HCT116 (cell line): ENCODE results near the gene FOXN3. TPM values are rescaled to one million over a fixed set of nuclear protein-coding genes. Genes with fewer than 3 reads are reported as not detected.

Experiments
- ATAC-seq: fragments of 200-7000 bp; cut with Tn5 transposase; 2 replicates; pipeline ENCODE4 v1.9.1; 2020; ENCODE audit warnings: mild to moderate bottlenecking, moderate library complexity
- BruUV-seq: library from RNA; stranded (reverse); fragments of 400-500 nt; replicated peaks from 2 replicates; lab custom pipeline; 2021; lab: Mats Ljungman, UMichigan
- CTCF ChIA-PET: fragments of 300-600 bp; sonication (Branson Sonifier 250); formaldehyde crosslinking; loops from one replicate; lab custom pipeline; 2021; ENCODE audit warnings: antibody characterized with exemption; lab: Charles Lee
- POLR2A ChIA-PET: fragments of 300-600, 350-600 bp; sonication (Branson Sonifier 250); formaldehyde crosslinking; loops from one replicate; lab custom pipeline; 2021; ENCODE audit warnings: antibody characterized with exemption; lab: Charles Lee
- RAD21 ChIA-PET, 2 experiments: fragments of 300-600 bp; sonication (Branson Sonifier 250); formaldehyde crosslinking; loops; one replicate each; lab custom pipeline; 2023; ENCODE audit warnings: low total read pairs in 2 of 2; ENCODE audit not compliant: uncharacterized antibody in 2 of 2, unreplicated experiment in 2 of 2, low non-redundant PET in 1 of 2; lab: Charles Lee
- DNase-seq: peaks from one replicate; pipeline ENCODE4 v3.0.0-alpha.2; 2010; ENCODE audit warnings: low read depth, low spot score
- H2AFZ ChIP-seq: fragments of 200-600 bp; shearing (Covaris generic), sonication (generic); 2 replicates; pipeline ENCODE4 v1.6.1; 2017; ENCODE audit warnings: low read depth, mixed run types, mixed read lengths, antibody characterized with exemption, low read length; ENCODE audit not compliant: poor library complexity, severe bottlenecking
- H3K27ac ChIP-seq: 2 replicates; pipeline ENCODE4 v1.5.1; 2012; ENCODE audit warnings: low read depth, low read length
- H3K27me3 ChIP-seq: fragments of 200-600 bp; sonication (generic); 2 replicates; pipeline ENCODE4 v1.6.1; 2016; ENCODE audit warnings: mixed run types, low read length, mixed read lengths; ENCODE audit not compliant: insufficient read depth
- H3K36me3 ChIP-seq, 2 experiments: fragments of 200-500 bp in 1 of 2; fragments of 200-600 bp in 1 of 2; sonication (Bioruptor generic) in 1 of 2; sonication (generic) in 1 of 2; 2 replicates each; pipeline versions ENCODE4 v1.5.1 to v1.6.1; 2014 to 2016; ENCODE audit warnings: low read length in 2 of 2, inconsistent platforms in 1 of 2, mixed read lengths in 1 of 2, mixed run types in 1 of 2; ENCODE audit not compliant: insufficient read depth in 2 of 2, control insufficient read depth in 1 of 2
- H3K4me1 ChIP-seq, 2 experiments: fragments of 200-600 bp in 1 of 2; sonication (generic) in 1 of 2; 2 replicates each; pipeline versions ENCODE4 v1.5.1 to v1.6.1; 2012 to 2017; ENCODE audit warnings: low read length in 2 of 2, inconsistent platforms in 1 of 2, mild to moderate bottlenecking in 1 of 2, mixed read lengths in 1 of 2, mixed run types in 1 of 2, moderate library complexity in 1 of 2; ENCODE audit not compliant: insufficient read depth in 2 of 2, control insufficient read depth in 1 of 2
- H3K4me2 ChIP-seq: fragments of 200-600 bp; sonication (generic); 2 replicates; pipeline ENCODE4 v1.6.1; 2017; ENCODE audit warnings: mixed run types, low read length, mixed read lengths
- H3K4me3 ChIP-seq, 2 experiments: fragments of 200-600 bp in 1 of 2; sonication (generic) in 1 of 2; replicated peaks in 1 of 2; 2 replicates each; pipeline ENCODE4 v1.5.1; 2011 to 2016; ENCODE audit warnings: low read length in 2 of 2, control low read depth in 1 of 2, low read depth in 1 of 2, mild to moderate bottlenecking in 1 of 2, mixed read lengths in 1 of 2, mixed run types in 1 of 2
- H3K79me2 ChIP-seq: fragments of 200-600 bp; sonication (generic); 2 replicates; pipeline ENCODE4 v1.6.1; 2017; ENCODE audit warnings: mild to moderate bottlenecking, mixed run types, low read length, moderate library complexity, mixed read lengths; ENCODE audit not compliant: insufficient read depth
- H3K9ac ChIP-seq: fragments of 200-600 bp; sonication (generic); 2 replicates; pipeline ENCODE4 v1.6.1; 2016; ENCODE audit warnings: low read length, mixed read lengths
- H3K9me2 ChIP-seq: fragments of 200-600 bp; sonication (generic), shearing (Covaris generic); 2 replicates; pipeline ENCODE4 v1.6.1; 2017; ENCODE audit warnings: mixed run types, mild to moderate bottlenecking, moderate library complexity; ENCODE audit not compliant: insufficient read depth
- H3K9me3 ChIP-seq, 2 experiments: fragments of 200-500 bp in 1 of 2; fragments of 200-600 bp in 1 of 2; sonication (Bioruptor generic) in 1 of 2; sonication (generic) in 1 of 2; 2 replicates each; pipeline ENCODE4 v1.6.1; 2014 to 2017; ENCODE audit warnings: low read length in 2 of 2, mixed read lengths in 2 of 2, inconsistent platforms in 1 of 2, low read depth in 1 of 2, mild to moderate bottlenecking in 1 of 2, mixed run types in 1 of 2, moderate library complexity in 1 of 2; ENCODE audit not compliant: control insufficient read depth in 1 of 2, insufficient read depth in 1 of 2
- H4K20me1 ChIP-seq: fragments of 200-600 bp; sonication (generic), shearing (Covaris generic); 2 replicates; pipeline ENCODE4 v1.6.1; 2017; ENCODE audit warnings: mixed run types, mild to moderate bottlenecking, moderate library complexity; ENCODE audit not compliant: insufficient read depth
- ATF3 ChIP-seq: IDR thresholded peaks from 2 replicates; pipeline ENCODE4 v1.6.1; 2012
- CBX3 ChIP-seq: IDR thresholded peaks from 2 replicates; pipeline ENCODE4 v1.6.1; 2012; ENCODE audit warnings: low read depth
- CEBPB ChIP-seq: IDR thresholded peaks from 2 replicates; pipeline ENCODE4 v1.6.1; 2012; ENCODE audit warnings: low read depth
- CTCF ChIP-seq, 3 experiments: fragments of 200-600 bp in 1 of 3; sonication (generic) in 1 of 3; IDR thresholded peaks in 2 of 3; conservative IDR thresholded peaks in 1 of 3; 2 replicates each; pipeline ENCODE4 v1.5.1; 2012 to 2017; ENCODE audit warnings: low read depth in 2 of 3, low read length in 2 of 3, antibody characterized with exemption in 1 of 3, borderline replicate concordance in 1 of 3, control low read depth in 1 of 3, mild to moderate bottlenecking in 1 of 3, mixed read lengths in 1 of 3, mixed run types in 1 of 3, moderate library complexity in 1 of 3; ENCODE audit not compliant: insufficient read depth in 1 of 3
- EGR1 ChIP-seq: IDR thresholded peaks from 2 replicates; pipeline ENCODE4 v1.6.1; 2012; ENCODE audit warnings: low read depth
- ELF1 ChIP-seq: IDR thresholded peaks from 2 replicates; pipeline ENCODE4 v1.6.1; 2012; ENCODE audit warnings: low read depth, borderline replicate concordance
- EZH2 ChIP-seq: fragments of 200-600 bp; sonication (generic); IDR thresholded peaks from 2 replicates; pipeline ENCODE4 v1.6.1; 2017; ENCODE audit warnings: antibody characterized with exemption, mixed run types
- FOSL1 ChIP-seq: IDR thresholded peaks from 2 replicates; pipeline ENCODE4 v1.6.1; 2012; ENCODE audit warnings: low read depth
- JUND ChIP-seq: IDR thresholded peaks from 2 replicates; pipeline ENCODE4 v1.6.1; 2012
- POLR2AphosphoS5 ChIP-seq: IDR thresholded peaks from 2 replicates; pipeline ENCODE4 v1.6.1; 2011; ENCODE audit warnings: mild to moderate bottlenecking, low read depth, low read length, moderate library complexity
- RAD21 ChIP-seq: IDR thresholded peaks from 2 replicates; pipeline ENCODE4 v1.6.1; 2012; ENCODE audit warnings: low read depth, mild to moderate bottlenecking
- REST ChIP-seq: IDR thresholded peaks from 2 replicates; pipeline ENCODE4 v1.6.1; 2012; ENCODE audit warnings: low read depth
- SIN3A ChIP-seq: IDR thresholded peaks from 2 replicates; pipeline ENCODE4 v1.6.1; 2012; ENCODE audit warnings: low read depth
- SP1 ChIP-seq: IDR thresholded peaks from 2 replicates; pipeline ENCODE4 v1.6.1; 2012; ENCODE audit warnings: low read depth
- SRF ChIP-seq: IDR thresholded peaks from 2 replicates; pipeline ENCODE4 v1.6.1; 2012; ENCODE audit warnings: low read depth
- TCF7L2 ChIP-seq: IDR thresholded peaks from 2 replicates; pipeline ENCODE4 v1.7.0; 2011; ENCODE audit warnings: borderline replicate concordance, inconsistent platforms; ENCODE audit not compliant: insufficient read depth, insufficient read length; ENCODE audit errors: extremely low read depth
- YY1 ChIP-seq: IDR thresholded peaks from 2 replicates; pipeline ENCODE4 v1.6.1; 2011; ENCODE audit warnings: low read length, low read depth, moderate library complexity, mild to moderate bottlenecking; ENCODE audit not compliant: insufficient replicate concordance; ENCODE audit errors: extremely low read depth
- ZFX ChIP-seq: fragments of 450-650 bp; IDR thresholded peaks from 2 replicates; pipeline ENCODE4 v1.6.1; 2017
- ZNF274 ChIP-seq: fragments of 200-500 bp; sonication (Bioruptor generic); IDR thresholded peaks from 2 replicates; pipeline ENCODE4 v1.6.1; 2014; ENCODE audit warnings: mild to moderate bottlenecking, low read depth, low read length, inconsistent platforms
- intact Hi-C: fragments of 100-400 bp; cut with micrococcal nuclease; formaldehyde crosslinking; loops from 2 replicates; pipeline ENCODE4 v1.10.0; 2022
- total RNA-seq: library from RNA; stranded (reverse); gene quantifications from one replicate; pipeline ENCODE4 v1.2.1, GENCODE V29; 2021; ENCODE audit not compliant: unreplicated experiment
- TF ChIP-seq, protein P1 (sequence below): IDR thresholded peaks from 2 replicates; pipeline ENCODE4 v1.6.1; 2011; ENCODE audit warnings: mild to moderate bottlenecking, low read length, moderate library complexity; ENCODE audit not compliant: insufficient replicate concordance; ENCODE audit errors: extremely low read depth

FOXN3 gene
- total RNA-seq, 1 experiment from 2014 or later, result 20.0 TPM

GRCh38 chr14:89279649-89280232 lies 137.3 kb downstream of the FOXN3 start:
- intact Hi-C loops, result no loop called here
- Histone ChIP-seq H3K27me3 (no peaks in the 10 kb centered on the region), H3K9me2 (no peaks in the 10 kb centered on the region), H3K27ac (no peak overlapping the region), H3K4me1 (no peaks in the 10 kb centered on the region), H3K9me3 (no peaks in the 10 kb centered on the region), H3K9ac (no peak overlapping the region), H3K4me3 (no peak overlapping the region), H4K20me1 (no peaks in the 10 kb centered on the region), H3K79me2 (no peaks in the 10 kb centered on the region), H3K4me2 (no peak overlapping the region), H2AFZ (no peak overlapping the region), H3K36me3 (no peaks in the 10 kb centered on the region)
- ChIA-PET CTCF (no interaction called here), POLR2A (no interaction called here), RAD21 (no interaction called here)
- BruUV-seq, result no TSS peak
- DNase-seq, result no peak
- no peak for ATAC-seq
- no peak for TF ChIP-seq SRF
- TF ChIP-seq EZH2, result no peak
- no peak for TF ChIP-seq ATF3
- TF ChIP-seq RAD21, result no peak
- TF ChIP-seq CEBPB, result no peak
- TF ChIP-seq YY1, result no peak
- no peak for TF ChIP-seq JUND
- no peak for TF ChIP-seq SP1
- TF ChIP-seq SIN3A, result no peak
- no peak for TF ChIP-seq TCF7L2
- no peak for TF ChIP-seq ZNF274
- TF ChIP-seq CBX3, result no peak
- no peak for TF ChIP-seq FOSL1
- TF ChIP-seq EGR1, result no peak
- TF ChIP-seq CTCF (IDR thresholded peaks at IDR 0.05 in 2 of 3, conservative IDR thresholded peaks at IDR 0.05 in 1 of 3; ENCODE audit: borderline replicate concordance in 1 of 3, insufficient read depth in 1 of 3, low read depth in 2 of 3, low read length in 2 of 3), result no peak
- no peak for TF ChIP-seq POLR2AphosphoS5
- no peak for TF ChIP-seq ELF1
- TF ChIP-seq REST, result no peak
- TF ChIP-seq ZFX, result no peak
- TF ChIP-seq, protein P1, sequence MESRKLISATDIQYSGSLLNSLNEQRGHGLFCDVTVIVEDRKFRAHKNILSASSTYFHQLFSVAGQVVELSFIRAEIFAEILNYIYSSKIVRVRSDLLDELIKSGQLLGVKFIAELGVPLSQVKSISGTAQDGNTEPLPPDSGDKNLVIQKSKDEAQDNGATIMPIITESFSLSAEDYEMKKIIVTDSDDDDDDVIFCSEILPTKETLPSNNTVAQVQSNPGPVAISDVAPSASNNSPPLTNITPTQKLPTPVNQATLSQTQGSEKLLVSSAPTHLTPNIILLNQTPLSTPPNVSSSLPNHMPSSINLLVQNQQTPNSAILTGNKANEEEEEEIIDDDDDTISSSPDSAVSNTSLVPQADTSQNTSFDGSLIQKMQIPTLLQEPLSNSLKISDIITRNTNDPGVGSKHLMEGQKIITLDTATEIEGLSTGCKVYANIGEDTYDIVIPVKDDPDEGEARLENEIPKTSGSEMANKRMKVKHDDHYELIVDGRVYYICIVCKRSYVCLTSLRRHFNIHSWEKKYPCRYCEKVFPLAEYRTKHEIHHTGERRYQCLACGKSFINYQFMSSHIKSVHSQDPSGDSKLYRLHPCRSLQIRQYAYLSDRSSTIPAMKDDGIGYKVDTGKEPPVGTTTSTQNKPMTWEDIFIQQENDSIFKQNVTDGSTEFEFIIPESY, result no peak
